Panc1 (cell line): ENCODE data around the gene CEP290.

Experiments used
- POLR2AphosphoS5 ChIP-seq: IDR thresholded peaks from 2 replicates; pipeline ENCODE4 v1.6.1; 2012; ENCODE audit warnings: mild to moderate bottlenecking, low read depth, low read length, moderate library complexity
- TF ChIP-seq, protein P1 (sequence below), 2 experiments: IDR thresholded peaks; 2 replicates each; pipeline ENCODE4 v1.6.1; 2011 to 2012; ENCODE audit warnings: low read depth in 2 of 2, control low read depth in 1 of 2, low read length in 1 of 2, mild to moderate bottlenecking in 1 of 2, moderate library complexity in 1 of 2; ENCODE audit not compliant: insufficient read depth in 1 of 2
- TF ChIP-seq, protein P2 (sequence below): fragments of 450-650 bp; IDR thresholded peaks from 2 replicates; pipeline ENCODE4 v1.5.1; 2017; ENCODE audit warnings: mild to moderate bottlenecking

DNA sequence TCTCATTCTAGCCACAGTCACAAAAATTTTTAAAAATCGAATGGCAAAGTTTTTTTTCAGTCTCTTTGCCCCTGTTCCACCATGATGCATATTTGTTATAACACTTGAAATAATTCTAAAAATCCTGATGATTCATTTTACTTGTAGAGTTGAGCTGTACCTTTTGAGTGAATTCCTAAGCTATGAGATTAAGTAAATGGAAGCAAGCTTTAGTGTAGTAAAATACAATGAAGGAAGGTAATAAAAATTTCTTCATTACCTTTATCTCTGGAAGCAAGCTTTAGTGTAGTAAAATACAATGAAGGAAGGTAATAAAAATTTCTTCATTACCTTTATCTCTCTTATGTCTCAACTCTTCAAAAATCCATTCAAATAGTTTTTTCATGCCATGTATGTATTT is 46.3 kb upstream of the CEP290 start:
- TF ChIP-seq, protein P1, sequence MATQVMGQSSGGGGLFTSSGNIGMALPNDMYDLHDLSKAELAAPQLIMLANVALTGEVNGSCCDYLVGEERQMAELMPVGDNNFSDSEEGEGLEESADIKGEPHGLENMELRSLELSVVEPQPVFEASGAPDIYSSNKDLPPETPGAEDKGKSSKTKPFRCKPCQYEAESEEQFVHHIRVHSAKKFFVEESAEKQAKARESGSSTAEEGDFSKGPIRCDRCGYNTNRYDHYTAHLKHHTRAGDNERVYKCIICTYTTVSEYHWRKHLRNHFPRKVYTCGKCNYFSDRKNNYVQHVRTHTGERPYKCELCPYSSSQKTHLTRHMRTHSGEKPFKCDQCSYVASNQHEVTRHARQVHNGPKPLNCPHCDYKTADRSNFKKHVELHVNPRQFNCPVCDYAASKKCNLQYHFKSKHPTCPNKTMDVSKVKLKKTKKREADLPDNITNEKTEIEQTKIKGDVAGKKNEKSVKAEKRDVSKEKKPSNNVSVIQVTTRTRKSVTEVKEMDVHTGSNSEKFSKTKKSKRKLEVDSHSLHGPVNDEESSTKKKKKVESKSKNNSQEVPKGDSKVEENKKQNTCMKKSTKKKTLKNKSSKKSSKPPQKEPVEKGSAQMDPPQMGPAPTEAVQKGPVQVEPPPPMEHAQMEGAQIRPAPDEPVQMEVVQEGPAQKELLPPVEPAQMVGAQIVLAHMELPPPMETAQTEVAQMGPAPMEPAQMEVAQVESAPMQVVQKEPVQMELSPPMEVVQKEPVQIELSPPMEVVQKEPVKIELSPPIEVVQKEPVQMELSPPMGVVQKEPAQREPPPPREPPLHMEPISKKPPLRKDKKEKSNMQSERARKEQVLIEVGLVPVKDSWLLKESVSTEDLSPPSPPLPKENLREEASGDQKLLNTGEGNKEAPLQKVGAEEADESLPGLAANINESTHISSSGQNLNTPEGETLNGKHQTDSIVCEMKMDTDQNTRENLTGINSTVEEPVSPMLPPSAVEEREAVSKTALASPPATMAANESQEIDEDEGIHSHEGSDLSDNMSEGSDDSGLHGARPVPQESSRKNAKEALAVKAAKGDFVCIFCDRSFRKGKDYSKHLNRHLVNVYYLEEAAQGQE (IDR thresholded peaks at IDR 0.05; ENCODE audit: insufficient read depth in 1 of 2, low read depth in 2 of 2, low read length in 1 of 2), result no peak
- TF ChIP-seq, protein P2, sequence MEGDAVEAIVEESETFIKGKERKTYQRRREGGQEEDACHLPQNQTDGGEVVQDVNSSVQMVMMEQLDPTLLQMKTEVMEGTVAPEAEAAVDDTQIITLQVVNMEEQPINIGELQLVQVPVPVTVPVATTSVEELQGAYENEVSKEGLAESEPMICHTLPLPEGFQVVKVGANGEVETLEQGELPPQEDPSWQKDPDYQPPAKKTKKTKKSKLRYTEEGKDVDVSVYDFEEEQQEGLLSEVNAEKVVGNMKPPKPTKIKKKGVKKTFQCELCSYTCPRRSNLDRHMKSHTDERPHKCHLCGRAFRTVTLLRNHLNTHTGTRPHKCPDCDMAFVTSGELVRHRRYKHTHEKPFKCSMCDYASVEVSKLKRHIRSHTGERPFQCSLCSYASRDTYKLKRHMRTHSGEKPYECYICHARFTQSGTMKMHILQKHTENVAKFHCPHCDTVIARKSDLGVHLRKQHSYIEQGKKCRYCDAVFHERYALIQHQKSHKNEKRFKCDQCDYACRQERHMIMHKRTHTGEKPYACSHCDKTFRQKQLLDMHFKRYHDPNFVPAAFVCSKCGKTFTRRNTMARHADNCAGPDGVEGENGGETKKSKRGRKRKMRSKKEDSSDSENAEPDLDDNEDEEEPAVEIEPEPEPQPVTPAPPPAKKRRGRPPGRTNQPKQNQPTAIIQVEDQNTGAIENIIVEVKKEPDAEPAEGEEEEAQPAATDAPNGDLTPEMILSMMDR, result no peak
- no peak for TF ChIP-seq POLR2AphosphoS5
